Adrenal gland (tissue), 12 donors: Measurements from ENCODE around the gene PFKM. TPM values are rescaled to one million over a fixed set of nuclear protein-coding genes. Genes with fewer than 3 reads are reported as not detected.
"Not testable (repeated sequence)": the region's sequence is repeated elsewhere in the genome, so short reads cannot be mapped to it uniquely, and the experiment has no call there.

Experiments
- DNase-seq, 7 donors: peaks; one replicate each; pipeline ENCODE4 v3.0.0-alpha.2; 2019 to 2020
- H3K27ac ChIP-seq, 5 donors: fragments of 200-600 bp; sonication (generic) in 4 of 5; 1 replicate in 3 of 5; 2 replicates in 2 of 5; pipeline versions ENCODE4 v1.5.1 to v1.8.0; 2016 to 2020; ENCODE audit warnings: mild to moderate bottlenecking in 1 of 5
- H3K27me3 ChIP-seq: fragments of 200-600 bp; 2 replicates; pipeline ENCODE4 v1.8.0; 2021
- H3K36me3 ChIP-seq, 2 donors: fragments of 200-600 bp; replicated peaks in 1 of 2; 1 replicate in 1 of 2; 2 replicates in 1 of 2; pipeline versions ENCODE4 v1.5.1 to v1.8.0; 2018 to 2022
- H3K4me1 ChIP-seq, 2 donors: fragments of 200-600 bp; replicated peaks in 1 of 2; 1 replicate in 1 of 2; 2 replicates in 1 of 2; pipeline versions ENCODE4 v1.5.1 to v1.8.0; 2018 to 2021
- H3K4me3 ChIP-seq, 4 donors: fragments of 200-600 bp; sonication (generic) in 3 of 4; one replicate each; pipeline ENCODE4 v1.5.1; 2016 to 2018
- H3K9me3 ChIP-seq, 3 donors: fragments of 200-600 bp; sonication (generic) in 1 of 3; replicated peaks in 1 of 3; 1 replicate in 2 of 3; 2 replicates in 1 of 3; pipeline versions ENCODE4 v1.5.1 to v1.8.0; 2016 to 2021
- CTCF ChIP-seq, 6 experiments: fragments of 450-650 bp in 4 of 6; fragments of 200-600 bp in 2 of 6; sonication (generic) in 1 of 6; IDR thresholded peaks; 1 replicate in 5 of 6; 2 replicates in 1 of 6; pipeline versions ENCODE4 v1.5.1 to v1.8.0; 2016 to 2021; ENCODE audit warnings: antibody characterized with exemption in 6 of 6, mild to moderate bottlenecking in 2 of 6, moderate library complexity in 1 of 6
- POLR2A ChIP-seq, 2 donors: fragments of 450-650 bp; IDR thresholded peaks; one replicate each; pipeline ENCODE4 v1.6.1; 2017; ENCODE audit warnings: antibody characterized with exemption in 2 of 2, mild to moderate bottlenecking in 2 of 2, moderate library complexity in 1 of 2
- WGBS, 4 donors: extraction: QIAGEN DNeasy Blood & Tissue Kit in 2 of 4; methylation state at CpG; one replicate each; pipeline versions ENCODE4 v1.1.5 to v1.1.7; 2013 to 2017; 5-methylcytosine and 5-hydroxymethylcytosine counted together
- intact Hi-C, 2 donors: fragments of 100-400 bp; cut with DNase I; formaldehyde crosslinking; loops; one replicate each; pipeline versions ENCODE4 v1.14.1 to v1.15.0; 2022 to 2023
- polyA plus RNA-seq, 3 donors: library from polyadenylated mRNA; stranded (reverse); fragments of 200-250 nt in 2 of 3; fragments of 350-450 nt in 1 of 3; fragmentation: Illumina TruSeq in 1 of 3; extraction: RNeasy Lipid Tissue Mini Kit (QIAGEN cat#74804) in 1 of 3; gene quantifications; one replicate each; pipeline ENCODE4 v1.2.3, GENCODE V29; 2013 to 2014
- total RNA-seq, 9 donors: library from RNA; depleted of rRNA in 4 of 9; stranded (reverse); fragments of >200 nt in 4 of 9; fragments of 120-200 nt in 1 of 9; fragmentation: NEBNext Ultra II Directional in 1 of 9; extraction: Animal tissue kit (Norgen Biotek cat#: 25700) in 1 of 9; gene quantifications; one replicate each; pipeline versions ENCODE4 v1.1.0 to v1.2.4, GENCODE V29; 2013 to 2023
- donor health status: healthy with polysubstance abuse.
- donor health status: Bipolar disorder and iron deficiency.
- donor health status: DM: yes; HTN: yes; CAD: no.
- donor health status: DM: no; HTN: no; CAD: no.
- donor health status: DM: no; HTN: no; CAD: no.
- donor health status: DM: yes; HTN: yes; CAD: no.

The PFKM gene
- total and polyA plus RNA-seq, 12 donors = 44.4 to 183 (median 107) TPM

- Histone ChIP-seq H3K4me1 (no peaks in the 10 kb centered on the region), H3K27me3 (no peaks in the 10 kb centered on the region), H3K4me3 (no peak overlapping the region), H3K27ac (no peak overlapping the region), H3K9me3 (no peaks in the 10 kb centered on the region), H3K36me3 (peaks cover 0 to 94% of the 10 kb centered on the region in 2 donors)
- TF ChIP-seq POLR2A (IDR thresholded peaks at IDR 0.05) (no peak), CTCF (IDR thresholded peaks at IDR 0.05) (no peak)
- DNase-seq = no peak
- intact Hi-C loops = no loop called here
- 94 to 100% (median 97%) methylated on average over 2 of the region's 2 CpGs for WGBS, 4 donors
Measured at GRCh38 chr12:48143898-48144297, 24.7 kb downstream of the PFKM start.

GRCh38 chr12:48145981-48146380 lies 26.8 kb downstream of the PFKM start:
- intact Hi-C loops = no loop called here
- peaks cover 0 to 94% of the 10 kb centered on the region in 2 donors for H3K36me3 ChIP-seq
- WGBS, 4 donors = 13 to 36% (median 25%) methylated on average over 1 of the region's 1 CpG
- no peak for DNase-seq
- no peaks in the 10 kb centered on the region for H3K27me3 ChIP-seq
- H3K27ac ChIP-seq = peak overlapping the region in 2 of 5 donors; percentile 6
- H3K4me1 ChIP-seq = no peaks in the 10 kb centered on the region
- TF ChIP-seq CTCF (IDR thresholded peaks at IDR 0.05) (no peak), POLR2A (IDR thresholded peaks at IDR 0.05) (no peak)
- no peaks in the 10 kb centered on the region for H3K9me3 ChIP-seq
- H3K4me3 ChIP-seq = no peak overlapping the region

- H3K36me3 ChIP-seq = peaks cover 0 to 67% of the 10 kb centered on the region in 2 donors
- no peaks in the 10 kb centered on the region for H3K27me3 ChIP-seq
- H3K4me3 ChIP-seq = no peak overlapping the region
- H3K4me1 ChIP-seq = peaks cover 6 to 17% of the 10 kb centered on the region in 2 donors
- DNase-seq = no peak
- no peaks in the 10 kb centered on the region for H3K9me3 ChIP-seq
- peak overlapping the region in 3 of 5 donors; percentile 64 to 78 (median 73) for H3K27ac ChIP-seq
- WGBS, 4 donors = 61 to 96% (median 93%) methylated on average over 2 of the region's 2 CpGs
- intact Hi-C loops = no loop called here
- TF ChIP-seq POLR2A (IDR thresholded peaks at IDR 0.05) = no peak
- TF ChIP-seq CTCF (IDR thresholded peaks at IDR 0.05) = no peak
Measured at GRCh38 chr12:48151103-48151771, 32.1 kb downstream of the PFKM start.

GRCh38 chr12:48155786-48156185 lies 36.6 kb downstream of the PFKM start:
- H3K4me1 ChIP-seq = peaks cover 15 to 27% of the 10 kb centered on the region in 2 donors
- H3K27me3 ChIP-seq, H3K4me3 ChIP-seq, DNase-seq, intact Hi-C loops, H3K9me3 ChIP-seq: not testable (repeated sequence)
- H3K27ac ChIP-seq = peak overlapping the region in 1 of 5 donors; percentile 85
- peaks cover 0 to 26% of the 10 kb centered on the region in 2 donors for H3K36me3 ChIP-seq
- WGBS, 4 donors = 96 to 98% (median 96%) methylated on average over 5 of the region's 5 CpGs

- no peaks in the 10 kb centered on the region for H3K9me3 ChIP-seq
- H3K27me3 ChIP-seq = no peaks in the 10 kb centered on the region
- TF ChIP-seq CTCF (IDR thresholded peaks at IDR 0.05) (no peak), POLR2A (IDR thresholded peaks at IDR 0.05) (no peak)
- H3K4me1 ChIP-seq = peaks cover 15 to 27% of the 10 kb centered on the region in 2 donors
- intact Hi-C loops = no loop called here
- WGBS, 4 donors = 20 to 26% (median 22%) methylated on average over 8 of the region's 8 CpGs
- H3K36me3 ChIP-seq = peaks cover 0 to 17% of the 10 kb centered on the region in 2 donors
- peak overlapping the region; percentile 35 to 88 (median 82) for H3K4me3 ChIP-seq
- no peak for DNase-seq
- H3K27ac ChIP-seq = peak overlapping the region in 4 of 5 donors; percentile 80 to 95 (median 86)
Measured at GRCh38 chr12:48156652-48157017, 37.5 kb downstream of the PFKM start.
